Naive B cell (primary cell): ENCODE measurements around the gene CCDC85C. TPM values are rescaled to one million over a fixed set of nuclear protein-coding genes. Genes with fewer than 3 reads are reported as not detected.

Source experiments
- ATAC-seq, 2 donors: fragments of 150-1000 bp; cut with Tn5 transposase; 2 replicates each; pipeline ENCODE4 v1.10.0; 2021; ENCODE audit warnings: low read depth in 2 of 2, mild to moderate bottlenecking in 2 of 2, moderate library complexity in 2 of 2
- DNase-seq: peaks from one replicate; pipeline ENCODE4 v3.0.0; 2022
- H3K27ac Mint-ChIP-seq, 6 donors: one replicate each; pipeline ENCODE4 v1.8.0; 2020 to 2022; ENCODE audit warnings: mild to moderate bottlenecking in 6 of 6, mixed read lengths in 6 of 6, moderate library complexity in 5 of 6, inconsistent platforms in 2 of 6
- H3K27me3 Mint-ChIP-seq, 3 donors: one replicate each; pipeline ENCODE4 v1.8.0; 2021 to 2022; ENCODE audit warnings: mixed read lengths in 3 of 3, mild to moderate bottlenecking in 1 of 3
- H3K36me3 Mint-ChIP-seq, 2 donors: one replicate each; pipeline ENCODE4 v1.8.0; 2020 to 2022; ENCODE audit warnings: mixed read lengths in 2 of 2, inconsistent platforms in 1 of 2, mild to moderate bottlenecking in 1 of 2
- H3K4me1 Mint-ChIP-seq, 3 donors: one replicate each; pipeline ENCODE4 v1.8.0; 2020 to 2022; ENCODE audit warnings: mixed read lengths in 3 of 3, inconsistent platforms in 1 of 3, mild to moderate bottlenecking in 1 of 3, moderate library complexity in 1 of 3
- H3K4me3 Mint-ChIP-seq, 8 donors: one replicate each; pipeline ENCODE4 v1.8.0; 2020 to 2022; ENCODE audit warnings: mild to moderate bottlenecking in 8 of 8, mixed read lengths in 8 of 8, moderate library complexity in 8 of 8, inconsistent platforms in 2 of 8
- H3K9me3 Mint-ChIP-seq, 7 donors: one replicate each; pipeline ENCODE4 v1.8.0; 2020 to 2022; ENCODE audit warnings: mixed read lengths in 7 of 7, mild to moderate bottlenecking in 5 of 7, inconsistent platforms in 2 of 7, moderate library complexity in 1 of 7
- polyA plus RNA-seq, 6 donors: library from polyadenylated mRNA; unstranded; fragments of 300-500 nt; fragmentation: Illumina TruSeq; gene quantifications; one replicate each; pipeline ENCODE4 v1.2.3, GENCODE V29; 2021; ENCODE audit warnings: low read depth in 6 of 6

CCDC85C gene
- polyA plus RNA-seq, 6 donors from 2014 or later, result 0.05 to 0.28 (median 0.24) TPM

DNA sequence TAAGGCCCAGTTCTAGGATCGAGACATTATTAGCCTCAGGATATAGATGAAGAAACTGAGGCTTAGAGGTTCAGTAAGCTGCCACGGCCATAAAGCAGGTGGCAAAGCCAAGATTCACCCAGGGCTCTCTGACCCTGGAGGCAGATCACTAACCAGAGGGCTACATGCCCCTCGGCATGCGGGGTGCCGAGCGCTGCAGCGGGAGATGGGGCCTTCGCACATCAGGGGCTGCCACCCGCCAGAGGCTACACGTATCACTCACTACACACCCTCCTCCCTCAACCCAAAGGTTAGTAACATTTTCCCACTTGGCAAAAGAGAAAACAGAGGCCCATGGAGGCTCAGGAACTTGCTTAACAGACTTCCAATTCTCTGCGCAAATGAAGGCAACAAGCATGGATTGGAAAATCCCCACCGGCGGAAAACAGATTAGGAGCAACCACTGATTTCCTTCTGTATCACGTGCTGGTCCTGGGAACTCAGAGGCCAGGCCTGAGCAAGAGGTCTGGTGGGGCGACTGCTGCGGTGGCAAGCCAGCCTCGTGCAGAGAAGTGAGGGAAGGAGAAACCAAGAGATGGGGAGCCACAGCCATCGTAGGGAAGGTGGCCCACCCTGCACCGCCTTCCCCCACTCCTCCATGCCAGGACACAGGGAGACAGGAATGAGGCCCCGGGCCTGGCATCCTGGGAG is 6.0 kb downstream of the CCDC85C start:
- no peaks in the 10 kb centered on the region for H3K36me3 Mint-ChIP-seq
- H3K27ac Mint-ChIP-seq, result no peak overlapping the region
- no peak for ATAC-seq
- peaks cover 0 to 44% (median 4%) of the 10 kb centered on the region in 3 donors for H3K27me3 Mint-ChIP-seq
- no peak overlapping the region for H3K4me3 Mint-ChIP-seq
- no peaks in the 10 kb centered on the region for H3K9me3 Mint-ChIP-seq
- H3K4me1 Mint-ChIP-seq, result peaks cover 0 to 9% (median 8%) of the 10 kb centered on the region in 3 donors
- DNase-seq, result no peak

DNA sequence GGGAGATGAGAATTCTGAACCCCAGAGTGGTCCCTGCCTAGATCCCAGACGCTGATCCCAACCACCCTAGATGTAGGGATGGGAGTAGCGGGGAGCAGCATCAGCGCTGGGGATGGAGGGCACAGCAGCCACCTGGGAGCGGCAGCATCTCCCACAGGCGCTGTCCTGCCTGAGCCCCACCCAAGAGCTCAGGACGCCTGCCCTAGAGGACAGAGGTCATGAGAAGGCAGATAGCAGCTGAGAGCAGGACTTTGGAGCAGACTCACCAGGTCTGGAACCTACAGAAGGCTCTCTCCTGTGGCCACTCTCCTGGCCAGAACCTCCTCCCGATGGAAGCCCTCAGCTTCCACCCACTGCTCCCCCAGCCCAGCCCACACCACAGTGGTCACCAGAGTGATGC is 7.2 kb downstream of the CCDC85C start:
- Mint-ChIP-seq H3K27ac (no peak overlapping the region), H3K4me1 (peaks cover 0 to 8% (median 7%) of the 10 kb centered on the region in 3 donors), H3K27me3 (peaks cover 0 to 35% (median 4%) of the 10 kb centered on the region in 3 donors), H3K9me3 (no peaks in the 10 kb centered on the region), H3K4me3 (no peak overlapping the region), H3K36me3 (no peaks in the 10 kb centered on the region)
- ATAC-seq (no peak), DNase-seq (no peak)

DNA sequence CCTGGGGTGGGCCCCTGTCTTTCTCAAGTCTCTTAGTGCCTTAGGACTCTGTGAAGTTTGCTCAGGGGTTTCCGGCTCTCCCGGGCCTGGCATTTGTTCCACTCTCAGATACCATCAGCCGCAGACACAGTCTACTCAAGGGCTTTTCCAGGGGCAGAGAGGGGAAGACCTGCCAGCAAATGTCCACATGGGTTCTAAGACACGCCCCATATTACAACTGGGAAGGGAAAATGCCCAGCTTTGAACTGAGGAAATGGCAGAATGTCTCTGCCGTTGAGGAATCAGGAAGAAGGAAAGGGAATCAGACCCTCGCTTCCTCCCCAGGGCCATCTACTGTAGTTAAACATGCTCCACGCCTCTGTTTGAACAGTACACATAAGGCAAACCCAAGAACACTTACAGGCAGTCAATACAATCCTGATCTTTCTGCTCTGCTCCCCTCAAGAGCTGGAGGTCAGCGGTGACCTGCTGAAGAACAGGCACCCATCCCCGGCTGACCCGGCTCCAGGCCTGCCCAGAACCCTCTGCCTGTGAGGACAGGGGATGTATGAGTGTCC is 7.9 kb downstream of the CCDC85C start:
- H3K4me3 Mint-ChIP-seq, result no peak overlapping the region
- H3K36me3 Mint-ChIP-seq, result no peaks in the 10 kb centered on the region
- no peak overlapping the region for H3K27ac Mint-ChIP-seq
- H3K9me3 Mint-ChIP-seq, result no peaks in the 10 kb centered on the region
- DNase-seq, result no peak
- ATAC-seq, result no peak
- H3K4me1 Mint-ChIP-seq, result peaks cover 0 to 8% (median 7%) of the 10 kb centered on the region in 3 donors
- peaks cover 0 to 34% (median 4%) of the 10 kb centered on the region in 3 donors for H3K27me3 Mint-ChIP-seq

DNA sequence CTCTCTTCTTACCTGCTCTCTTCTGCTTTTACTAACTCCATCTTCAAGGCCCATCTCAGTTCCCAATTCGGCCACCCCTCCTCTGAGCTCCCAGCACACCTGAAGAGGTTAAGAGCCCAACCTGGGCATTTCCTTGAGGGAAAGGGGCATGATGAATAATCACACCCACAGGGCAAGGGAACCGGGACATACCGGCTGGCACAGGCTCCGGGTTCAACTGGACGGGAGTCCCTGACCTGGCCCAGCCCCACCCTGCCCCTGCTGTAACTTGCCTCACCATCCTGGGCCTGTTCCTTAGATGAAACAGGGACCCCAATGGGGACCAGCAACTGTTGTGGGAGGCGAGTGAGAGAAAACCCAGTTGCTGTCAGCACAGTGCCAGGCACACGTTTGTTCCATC is 8.5 kb downstream of the CCDC85C start:
- no peak for ATAC-seq
- H3K27me3 Mint-ChIP-seq, result peaks cover 0 to 29% (median 4%) of the 10 kb centered on the region in 3 donors

DNA sequence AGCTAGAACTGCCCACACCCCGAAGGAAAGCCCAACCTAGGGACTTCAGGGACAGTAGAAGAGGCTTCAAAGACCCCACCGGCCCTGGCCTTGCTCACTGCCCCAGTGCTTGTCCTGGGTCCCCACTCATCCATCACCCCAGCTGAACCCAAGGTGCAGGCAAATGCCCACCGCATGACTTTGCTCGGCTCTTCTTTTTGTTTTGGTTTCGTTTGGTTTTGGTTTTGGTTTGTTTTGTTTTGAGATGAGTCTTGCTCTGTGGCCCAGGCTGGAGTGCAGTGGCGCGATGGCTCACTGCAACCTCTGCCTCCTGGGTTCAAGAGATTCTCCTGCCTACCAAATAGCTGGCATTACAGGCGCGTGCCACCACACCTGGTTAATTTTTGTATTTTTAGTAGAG is 9.0 kb downstream of the CCDC85C start:
- Mint-ChIP-seq H3K9me3 (no peaks in the 10 kb centered on the region), H3K27ac (no peak overlapping the region), H3K4me3 (peak overlapping the region in 3 of 8 donors; percentile 42 to 66 (median 47)), H3K4me1 (peaks cover 0 to 8% (median 7%) of the 10 kb centered on the region in 3 donors), H3K27me3 (peaks cover 0 to 24% (median 2%) of the 10 kb centered on the region in 3 donors), H3K36me3 (no peaks in the 10 kb centered on the region)
- ATAC-seq (peak in 1 of 2 donors; percentile 37), DNase-seq (no peak)

More for the DNA sequence above, 8.5 kb downstream of the CCDC85C start:
- no peak for DNase-seq
- Mint-ChIP-seq H3K4me3 (peak overlapping the region in 2 of 8 donors; percentile 47 to 60), H3K9me3 (no peaks in the 10 kb centered on the region), H3K36me3 (no peaks in the 10 kb centered on the region), H3K27ac (peak overlapping the region in 1 of 6 donors; percentile 70), H3K4me1 (peaks cover 0 to 8% (median 7%) of the 10 kb centered on the region in 3 donors)

DNA sequence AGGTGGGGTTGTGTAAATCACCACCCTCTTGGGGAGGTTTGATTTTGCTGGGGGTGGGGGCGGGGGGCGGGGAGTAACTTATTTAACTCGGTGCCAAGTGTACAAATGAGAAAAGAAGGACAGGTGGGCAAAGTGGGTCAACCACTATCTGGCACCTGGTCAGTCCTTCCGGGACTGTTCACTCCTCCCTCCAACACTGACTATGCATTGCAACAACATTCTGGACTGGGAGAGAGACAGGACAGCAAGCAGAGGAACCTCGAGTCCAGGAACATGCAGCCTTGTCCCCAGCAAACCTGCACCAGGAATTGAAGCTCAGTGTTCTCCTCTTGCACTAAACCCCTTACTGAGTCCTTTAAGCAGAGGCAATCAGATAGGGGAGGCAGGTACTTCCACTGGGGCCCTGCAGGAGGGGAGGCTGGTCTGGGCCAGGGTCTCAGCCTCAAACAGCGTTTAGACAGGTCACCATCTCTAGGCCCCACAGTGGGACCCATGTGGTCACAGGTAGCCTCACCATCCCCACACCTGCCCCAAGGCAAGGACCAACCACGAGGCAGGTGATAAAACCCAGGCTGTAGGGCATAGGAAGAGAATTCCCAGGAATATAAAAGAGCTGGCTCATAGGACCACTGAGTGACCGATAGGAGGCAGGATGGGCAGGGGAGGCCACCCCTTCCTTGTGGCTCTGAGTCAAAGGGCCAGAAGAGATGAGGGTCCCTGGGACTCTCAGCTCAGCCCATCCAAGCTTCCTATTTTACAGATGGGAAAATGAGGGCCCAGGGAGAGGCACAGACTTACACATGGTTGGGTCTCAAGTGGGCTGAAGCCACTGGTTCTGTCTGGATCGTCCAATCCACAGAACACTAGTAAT is 9.8 kb downstream of the CCDC85C start:
- Mint-ChIP-seq H3K27ac (no peak overlapping the region), H3K36me3 (no peaks in the 10 kb centered on the region), H3K9me3 (no peaks in the 10 kb centered on the region), H3K4me1 (peaks cover 0 to 8% (median 7%) of the 10 kb centered on the region in 3 donors), H3K27me3 (peaks cover 0 to 19% (median 0%) of the 10 kb centered on the region in 3 donors), H3K4me3 (no peak overlapping the region)
- DNase-seq (no peak), ATAC-seq (no peak)

DNA sequence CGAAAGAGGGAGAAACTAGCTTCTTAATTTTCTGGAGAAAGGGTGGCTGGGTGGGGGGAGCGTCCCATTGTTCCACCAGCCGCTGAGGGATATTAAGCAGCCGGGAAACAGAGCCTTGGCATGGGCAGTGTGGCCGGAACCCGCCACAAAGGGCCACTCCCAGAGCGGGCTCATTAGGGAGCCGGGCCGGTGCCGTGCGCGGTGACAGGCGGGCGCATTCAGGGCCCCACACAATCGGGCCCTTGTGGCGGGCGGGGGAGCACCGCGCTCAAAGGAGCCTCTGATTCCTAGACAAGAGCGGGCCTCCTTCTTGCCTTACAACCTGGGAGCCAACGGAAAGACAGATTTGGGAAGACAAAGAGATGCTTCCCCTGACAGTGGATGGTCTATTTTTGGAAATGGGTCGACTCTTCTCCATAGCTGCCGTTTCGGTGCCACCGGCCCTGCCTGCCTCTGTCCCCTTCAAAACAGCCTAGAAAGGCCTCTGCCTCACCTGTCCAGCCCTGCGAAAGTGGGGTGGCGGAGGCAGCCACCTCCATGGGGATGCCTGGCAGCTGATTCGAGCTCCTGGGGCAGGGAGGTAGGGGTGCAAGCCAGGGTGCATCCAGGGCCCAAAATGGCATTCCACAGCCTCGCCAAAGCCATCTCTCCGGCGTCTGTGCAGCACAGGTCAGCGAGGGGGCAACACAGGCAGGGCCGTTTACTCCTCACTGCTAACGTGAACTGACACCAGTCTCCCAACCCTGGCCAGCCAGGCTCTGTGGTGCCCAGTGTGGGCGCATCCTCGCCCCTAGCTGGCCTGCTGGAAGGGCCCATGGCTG is 10.9 kb downstream of the CCDC85C start:
- Mint-ChIP-seq H3K27me3 (peaks cover 0 to 13% (median 0%) of the 10 kb centered on the region in 3 donors), H3K27ac (no peak overlapping the region), H3K9me3 (no peaks in the 10 kb centered on the region), H3K36me3 (no peaks in the 10 kb centered on the region), H3K4me1 (peaks cover 0 to 8% (median 7%) of the 10 kb centered on the region in 3 donors), H3K4me3 (no peak overlapping the region)
- no peak for ATAC-seq
- no peak for DNase-seq

DNA sequence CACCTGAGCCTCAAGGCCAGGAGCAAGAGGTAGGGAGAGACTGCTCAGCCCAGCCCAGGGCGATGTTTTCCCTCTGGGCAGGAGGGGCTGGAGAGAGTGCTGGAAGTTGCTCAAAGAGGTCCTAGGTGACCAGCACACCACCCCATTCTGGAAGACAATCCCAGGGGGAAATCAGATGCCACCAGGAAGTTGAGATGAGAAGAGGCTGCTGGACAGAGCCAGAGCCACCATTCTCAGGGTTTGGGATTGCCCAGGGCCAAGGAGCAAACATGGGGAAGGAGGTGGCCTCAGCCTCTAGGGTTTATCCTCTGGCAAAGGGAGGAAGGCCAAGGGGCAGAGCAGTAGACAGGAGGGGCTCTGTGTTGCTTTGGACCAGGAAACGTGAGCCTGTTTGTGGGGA is 11.6 kb downstream of the CCDC85C start:
- H3K4me1 Mint-ChIP-seq, result peaks cover 0 to 11% (median 7%) of the 10 kb centered on the region in 3 donors
- H3K9me3 Mint-ChIP-seq, result no peaks in the 10 kb centered on the region
- no peak for ATAC-seq
- H3K27ac Mint-ChIP-seq, result no peak overlapping the region
- H3K36me3 Mint-ChIP-seq, result no peaks in the 10 kb centered on the region
- no peak overlapping the region for H3K4me3 Mint-ChIP-seq
- H3K27me3 Mint-ChIP-seq, result peaks cover 0 to 5% (median 0%) of the 10 kb centered on the region in 3 donors
- DNase-seq, result no peak

DNA sequence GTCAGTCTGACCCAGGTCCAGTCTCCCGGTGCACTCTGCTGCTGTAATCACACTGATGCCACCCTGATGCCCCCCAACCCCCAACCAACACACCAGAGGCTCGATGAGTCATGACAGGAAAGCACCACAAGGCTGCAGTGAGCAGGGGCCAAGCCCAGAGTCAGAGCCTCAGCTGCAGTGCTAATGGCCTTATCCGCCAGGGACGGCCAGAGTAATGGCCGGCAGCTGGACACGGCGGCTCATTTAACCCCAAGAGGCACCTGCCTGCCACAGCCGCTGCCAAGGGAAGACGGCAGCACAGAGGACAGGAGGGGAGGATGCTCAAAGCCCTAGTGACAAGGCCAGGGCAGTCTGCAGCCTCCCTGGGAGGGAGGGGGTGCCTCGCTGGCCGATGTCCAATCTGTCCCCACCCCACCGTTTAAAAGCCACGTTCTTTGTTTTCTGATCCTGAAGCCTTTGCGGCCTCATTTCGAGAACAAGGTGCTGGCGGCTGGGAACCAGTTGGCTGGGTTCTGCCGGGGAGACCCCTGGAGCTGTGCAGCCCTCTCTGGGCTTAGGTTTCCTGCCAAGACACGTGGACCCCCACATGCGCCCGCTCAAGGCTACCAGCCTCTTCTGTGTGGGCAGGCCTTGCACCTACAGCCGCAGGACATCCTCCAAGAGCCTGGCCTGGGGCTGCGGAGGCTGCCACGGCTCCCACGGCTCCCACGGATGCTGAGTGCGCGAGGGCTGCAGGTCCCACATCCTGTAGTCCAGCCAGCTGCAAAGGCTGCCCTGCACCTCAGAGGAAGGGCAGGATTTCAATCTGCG is 13.1 kb downstream of the CCDC85C start:
- no peaks in the 10 kb centered on the region for H3K9me3 Mint-ChIP-seq
- DNase-seq (no peak), ATAC-seq (no peak)
- H3K4me1 Mint-ChIP-seq, result peaks cover 0 to 11% (median 7%) of the 10 kb centered on the region in 3 donors
- no peaks in the 10 kb centered on the region for H3K27me3 Mint-ChIP-seq
- no peaks in the 10 kb centered on the region for H3K36me3 Mint-ChIP-seq
- H3K27ac Mint-ChIP-seq, result no peak overlapping the region
- H3K4me3 Mint-ChIP-seq, result peak overlapping the region in 1 of 8 donors; percentile 66

DNA sequence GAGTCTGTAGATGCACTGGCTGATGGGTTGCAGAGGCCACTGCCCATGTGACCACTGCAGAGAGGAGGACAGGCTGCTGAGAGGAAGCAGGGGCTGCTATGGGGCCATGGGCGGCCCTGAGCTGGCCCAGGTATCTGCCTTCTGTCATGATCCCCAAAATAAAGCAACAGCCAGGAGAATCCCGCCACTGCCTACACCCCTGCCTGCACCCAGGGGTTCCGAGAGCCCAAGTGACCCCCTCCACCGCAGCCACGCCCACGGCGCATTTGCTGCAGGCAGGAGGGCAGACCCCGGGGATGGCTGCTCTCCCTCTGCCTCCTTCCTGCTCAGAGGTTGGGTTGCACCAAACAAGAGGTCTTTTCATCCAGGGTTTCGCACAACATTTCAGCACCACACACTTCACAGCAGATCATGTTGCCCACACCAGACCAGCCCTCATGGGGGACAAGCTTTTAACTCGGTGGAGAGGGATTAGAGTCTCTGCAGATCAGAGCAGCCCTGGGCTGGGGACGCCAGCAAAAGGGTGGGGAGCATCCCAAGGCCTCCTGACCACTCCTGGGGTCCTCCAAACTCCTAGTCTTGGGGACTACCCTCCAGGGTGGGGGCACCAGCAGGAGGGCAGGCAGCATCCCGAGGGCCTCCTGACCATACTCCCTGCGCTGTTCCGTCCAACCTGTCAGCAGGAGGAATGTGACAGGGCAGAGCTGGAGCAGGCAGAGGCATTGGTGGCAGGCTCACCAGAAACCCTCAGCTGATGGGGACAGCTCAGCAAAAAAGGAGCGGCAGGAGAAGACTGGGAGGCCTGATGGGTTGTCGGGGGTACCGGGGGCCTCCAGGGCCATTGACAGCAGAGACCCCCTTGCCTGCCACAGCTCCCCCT is 14.1 kb downstream of the CCDC85C start:
- H3K27ac Mint-ChIP-seq, result peak overlapping the region in 1 of 6 donors; percentile 71
- no peaks in the 10 kb centered on the region for H3K27me3 Mint-ChIP-seq
- DNase-seq (no peak), ATAC-seq (no peak)
- no peaks in the 10 kb centered on the region for H3K9me3 Mint-ChIP-seq
- H3K36me3 Mint-ChIP-seq, result no peaks in the 10 kb centered on the region
- H3K4me3 Mint-ChIP-seq, result no peak overlapping the region
- H3K4me1 Mint-ChIP-seq, result peaks cover 0 to 4% (median 2%) of the 10 kb centered on the region in 3 donors

DNA sequence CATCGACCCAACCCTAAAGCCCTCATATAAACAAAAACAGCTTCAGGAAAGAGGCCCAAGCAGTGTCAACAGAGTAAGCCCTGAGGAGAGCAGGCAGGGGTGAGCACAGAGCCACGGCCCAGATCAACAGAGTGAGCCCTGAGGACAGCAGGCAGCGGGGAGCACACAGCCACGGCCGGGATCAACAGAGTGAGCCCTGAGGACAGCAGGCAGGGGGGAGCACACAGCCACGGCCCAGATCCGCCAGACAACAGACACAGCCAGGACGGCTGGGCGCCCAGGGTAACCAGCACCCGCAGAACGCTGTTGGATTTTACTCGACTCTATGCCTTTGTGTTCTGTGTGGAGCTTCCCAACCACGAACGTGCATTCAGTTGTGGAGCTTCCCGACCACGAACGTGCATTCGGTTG is 15.0 kb downstream of the CCDC85C start:
- Mint-ChIP-seq H3K27ac (peak overlapping the region in 1 of 6 donors; percentile 61), H3K4me1 (peaks cover 0 to 4% (median 0%) of the 10 kb centered on the region in 3 donors), H3K36me3 (no peaks in the 10 kb centered on the region), H3K9me3 (no peaks in the 10 kb centered on the region), H3K4me3 (no peak overlapping the region), H3K27me3 (no peaks in the 10 kb centered on the region)
- ATAC-seq (no peak), DNase-seq (no peak)
